LNCAP (cell line): Measurements from ENCODE around the gene C16orf95.

Experiments
- CTCF ChIP-seq: fragments of 450-650 bp; IDR thresholded peaks from 2 replicates; pipeline ENCODE4 v1.5.1; 2017; ENCODE audit warnings: mild to moderate bottlenecking

C16orf95 gene

GRCh38 chr16:87295259-87295658 lies 21.9 kb downstream of the C16orf95 start:
- TF ChIP-seq CTCF = no peak

- no peak for TF ChIP-seq CTCF
Observed at GRCh38 chr16:87293990-87294389, 23.2 kb downstream of the C16orf95 start.

GRCh38 chr16:87291944-87292343 lies 25.2 kb downstream of the C16orf95 start:
- TF ChIP-seq CTCF = no peak

- no peak for TF ChIP-seq CTCF
Observed at GRCh38 chr16:87288753-87289362, 28.3 kb downstream of the C16orf95 start.

GRCh38 chr16:87286839-87287626 lies 30.2 kb downstream of the C16orf95 start:
- TF ChIP-seq CTCF = no peak

- no peak for TF ChIP-seq CTCF
Observed at GRCh38 chr16:87284183-87284582, 33.0 kb downstream of the C16orf95 start.

GRCh38 chr16:87279094-87279658 lies 38.0 kb downstream of the C16orf95 start:
- no peak for TF ChIP-seq CTCF
